Measurements from ENCODE around the gene ACOXL. TPM values are rescaled to one million over a fixed set of nuclear protein-coding genes. Genes with fewer than 3 reads are reported as not detected.

ACOXL gene
- total and polyA plus RNA-seq, 2 donors (not counting 3 experiments of a cell fraction or from before 2014, with no cell fraction given): not detected

- Histone ChIP-seq H3K9me1 (replicated peaks; ENCODE audit: control insufficient read depth, extremely low read depth, insufficient read depth, low read length) (no peaks in the 10 kb centered on the region), H3K4me3 (replicated peaks in 1 of 3; ENCODE audit: insufficient read depth in 1 of 3, low read depth in 1 of 3, low read length in 3 of 3) (no peak overlapping the region), H3K27me3 (ENCODE audit: control insufficient read depth in 2 of 2, insufficient read depth in 2 of 2, low read length in 2 of 2) (peaks cover 32 to 63% of the 10 kb centered on the region in 2 experiments), H3K36me3 (ENCODE audit: control insufficient read depth in 2 of 2, extremely low read depth in 1 of 2, insufficient read depth in 2 of 2, low read length in 2 of 2) (no peaks in the 10 kb centered on the region), H2AFZ (ENCODE audit: low read depth, low read length) (no peak overlapping the region), H3K9ac (replicated peaks; ENCODE audit: extremely low read depth, insufficient read depth, low read length) (no peak overlapping the region), H3K27ac (ENCODE audit: insufficient read depth, low read depth, low read length) (no peak overlapping the region), H4K20me1 (replicated peaks; ENCODE audit: control insufficient read depth, extremely low read depth, insufficient read depth, low read length) (no peaks in the 10 kb centered on the region), H3K4me1 (ENCODE audit: control insufficient read depth, extremely low read depth, insufficient read depth, low read length) (no peaks in the 10 kb centered on the region), H3K79me2 (ENCODE audit: control insufficient read depth, insufficient read depth, low read length) (no peaks in the 10 kb centered on the region), H3K4me2 (ENCODE audit: insufficient read depth, low read length) (no peak overlapping the region), H3K9me3 (replicated peaks; ENCODE audit: control insufficient read depth, insufficient read depth, low read length) (no peaks in the 10 kb centered on the region)
- TF ChIP-seq MAX (IDR thresholded peaks at IDR 0.05; ENCODE audit: insufficient read depth, insufficient read length) (no peak), GATA2 (IDR thresholded peaks at IDR 0.05; ENCODE audit: insufficient read depth, insufficient read length, low read depth, low read length) (no peak), FOS (IDR thresholded peaks at IDR 0.05; ENCODE audit: borderline replicate concordance, insufficient read depth, low read length) (no peak), JUN (IDR thresholded peaks at IDR 0.05; ENCODE audit: borderline replicate concordance, insufficient read depth, insufficient read length, low read depth) (no peak), CTCF (IDR thresholded peaks at IDR 0.05; ENCODE audit: extremely low read depth in 1 of 2, insufficient read depth in 1 of 2, low read depth in 1 of 2, low read length in 2 of 2) (no peak), POLR2A (IDR thresholded peaks at IDR 0.05; ENCODE audit: low read depth, low read length) (no peak), POLR2AphosphoS5 (IDR thresholded peaks at IDR 0.05; ENCODE audit: insufficient read depth, low read depth, low read length) (no peak), EZH2 (IDR thresholded peaks at IDR 0.05; ENCODE audit: borderline replicate concordance, low read depth, low read length, severe bottlenecking) (no peak), MYC (IDR thresholded peaks at IDR 0.05; ENCODE audit: low read depth, low read length) (no peak)
- no peak for DNase-seq (ENCODE audit: low read depth, low spot score)
- ChIA-PET CTCF (no interaction called here), POLR2A (no interaction called here)
- no peak for FAIRE-seq
- dilution Hi-C loops (cut with MboI; ENCODE audit: extremely low pct_ligation_motif_present, low sequenced_read_pairs): no loop called here
- BruUV-seq (replicated peaks): no TSS peak
- intact Hi-C loops (cut with micrococcal nuclease): no loop called here
These were observed 23.9 kb upstream of the ACOXL start for GRCh38 chr2:110708455-110708854.
